HepG2 (cell line): ENCODE results near the gene BAIAP3. TPM values are rescaled to one million over a fixed set of nuclear protein-coding genes. Genes with fewer than 3 reads are reported as not detected.

ENCODE experiments used
- ATRX ChIP-seq: sonication (generic); formaldehyde crosslinking; IDR thresholded peaks from 2 replicates; pipeline ENCODE4 v1.4.0; 2020; ENCODE audit warnings: missing genetic modification reagents, borderline replicate concordance
- CTCF ChIP-seq: sonication (generic); formaldehyde crosslinking; IDR thresholded peaks from 2 replicates; pipeline ENCODE4 v1.5.0; 2020; ENCODE audit warnings: mild to moderate bottlenecking, missing genetic modification reagents, moderate library complexity
- KDM3A ChIP-seq: IDR thresholded peaks from 2 replicates; pipeline ENCODE4 v1.6.1; 2018; ENCODE audit warnings: low read depth, missing compliant biosample characterization
- MBD4 ChIP-seq: IDR thresholded peaks from 2 replicates; pipeline ENCODE4 v1.6.1; 2012; ENCODE audit warnings: low read length, inconsistent platforms, borderline replicate concordance
- MED8 ChIP-seq: sonication (generic); formaldehyde crosslinking; IDR thresholded peaks from 2 replicates; pipeline ENCODE4 v1.8.1; 2023; ENCODE audit warnings: mild to moderate bottlenecking, missing genetic modification reagents; ENCODE audit not compliant: insufficient replicate concordance
- NFRKB ChIP-seq: fragments of 450-650 bp; IDR thresholded peaks from 2 replicates; pipeline ENCODE4 v1.6.1; 2017
- RFX5 ChIP-seq: IDR thresholded peaks from 2 replicates; pipeline ENCODE4 v1.6.1; 2011; ENCODE audit warnings: low read depth, low read length, improper control_type of control experiment
- RXRA ChIP-seq: sonication (generic); formaldehyde crosslinking; IDR thresholded peaks from 2 replicates; pipeline ENCODE4 v1.5.1; 2020; ENCODE audit warnings: missing genetic modification reagents
- ZFP1 ChIP-seq: IDR thresholded peaks from 2 replicates; pipeline ENCODE4 v1.6.1; 2016
- ZNF354B ChIP-seq: sonication (generic); formaldehyde crosslinking; IDR thresholded peaks from 2 replicates; pipeline ENCODE4 v1.8.0; 2022; ENCODE audit warnings: mild to moderate bottlenecking, missing genetic modification reagents
- ZNF446 ChIP-seq: sonication (generic); formaldehyde crosslinking; IDR thresholded peaks from 2 replicates; pipeline ENCODE4 v1.5.0; 2020; ENCODE audit warnings: mild to moderate bottlenecking, missing genetic modification reagents
- ZNF563 ChIP-seq: sonication (generic); formaldehyde crosslinking; IDR thresholded peaks from 2 replicates; pipeline ENCODE4 v1.8.0; 2022; ENCODE audit warnings: mild to moderate bottlenecking, moderate library complexity, missing genetic modification reagents
- ZNF572 ChIP-seq: sonication (generic); formaldehyde crosslinking; IDR thresholded peaks from 2 replicates; pipeline ENCODE4 v1.5.1; 2020; ENCODE audit warnings: mild to moderate bottlenecking, missing genetic modification reagents
- ZNF574 ChIP-seq: sonication (generic); formaldehyde crosslinking; IDR thresholded peaks from 2 replicates; pipeline ENCODE4 v1.4.0; 2020; ENCODE audit warnings: missing genetic modification reagents
- ZNF777 ChIP-seq: sonication (generic); formaldehyde crosslinking; IDR thresholded peaks from 2 replicates; pipeline ENCODE4 v1.4.0; 2020; ENCODE audit warnings: missing genetic modification reagents
- polyA plus RNA-seq, 8 experiments: library from polyadenylated mRNA; depleted of rRNA in 3 of 8; stranded (reverse) in 7 of 8; unstranded in 1 of 8; fragments of >200 nt; fragmentation: Illumina TruSeq in 4 of 8; extraction: Trizol in 4 of 8; gene quantifications; 2 replicates each; pipeline versions ENCODE4 v1.2.1 to v1.2.3, GENCODE V29; 2011 to 2016; ENCODE audit warnings: low read depth in 4 of 8, missing spikeins in 1 of 8, mixed read lengths in 1 of 8; ENCODE audit not compliant: insufficient read depth in 1 of 8
- total RNA-seq, 5 experiments: library from RNA; depleted of rRNA; stranded (reverse); fragments of >200 nt; fragmentation: Illumina TruSeq; extraction: Trizol; gene quantifications; 2 replicates each; pipeline ENCODE4 v1.2.3, GENCODE V29; 2016; ENCODE audit warnings: low read depth in 1 of 5

BAIAP3 gene
- total and polyA plus RNA-seq, 2 of the 13 experiments (the other 11 are each of a cell fraction or from before 2014, with no cell fraction given) = 3.2 to 5.7 TPM

GRCh38 chr16:1300664-1301476 is 32.6 kb upstream of the BAIAP3 start (continued):
- no peak for TF ChIP-seq ZNF572 (CRISPR knock-in tag)
- peak; percentile 46; the same call in 1 of the 2 replicates for TF ChIP-seq ZNF563 (CRISPR knock-in tag)
- no peak for TF ChIP-seq ZNF354B (CRISPR knock-in tag)
- no peak for TF ChIP-seq MED8 (CRISPR knock-in tag)
- no peak for TF ChIP-seq ATRX (CRISPR knock-in tag)
- TF ChIP-seq MBD4 = no peak
- TF ChIP-seq CTCF = peak; percentile 92
- TF ChIP-seq NFRKB = no peak
- TF ChIP-seq ZNF777 (CRISPR knock-in tag) = peak; percentile 91
- peak; percentile 44 for TF ChIP-seq ZNF574
- TF ChIP-seq ZNF446 = no peak
- TF ChIP-seq ZFP1 (CRISPR knock-in tag) = no peak
- TF ChIP-seq KDM3A (CRISPR knock-in tag) = 0 out of 2 replicates have a peak, but pooled peaks have one; percentile 45
- peak; percentile 59; the same call in 1 of the 2 replicates for TF ChIP-seq RXRA (CRISPR knock-in tag)
- no peak for TF ChIP-seq RFX5
